K562 (cell line): ENCODE data around the gene BCL2L12. TPM values are rescaled to one million over a fixed set of nuclear protein-coding genes. Genes with fewer than 3 reads are reported as not detected.
A peak's percentile ranks its signal among the peaks of the same experiment; 100 is the strongest.

Experiments used
- ATAC-seq: fragments of 200-7000 bp; cut with Tn5 transposase; 3 replicates; pipeline ENCODE4 v1.9.1; 2020; ENCODE audit warnings: moderate library complexity
- BruUV-seq: library from RNA; stranded (reverse); fragments of 400-500 nt; replicated peaks from 2 replicates; lab custom pipeline; 2021; lab: Mats Ljungman, UMichigan
- CTCF ChIA-PET: fragments of 300-600 bp; formaldehyde crosslinking; extraction: SDS; loops from one replicate; lab custom pipeline; 2021; ENCODE audit warnings: low intra/inter-chr PET ratio; lab: Yijun Ruan, JAX
- POLR2A ChIA-PET: fragments of 300-600, 350-650 bp; sonication (Branson Sonifier 250); formaldehyde crosslinking; extraction: SDS; loops from one replicate; lab custom pipeline; 2021; ENCODE audit warnings: antibody characterized with exemption, inconsistent platforms; lab: Yijun Ruan, JAX
- DNase-seq, 4 experiments: peaks; one replicate each; pipeline versions ENCODE4 v3.0.0 to v3.0.0-alpha.2; 2011 to 2018; ENCODE audit warnings: low spot score in 3 of 4, mixed read lengths in 3 of 4; ENCODE audit errors: extremely low read depth in 1 of 4
- FAIRE-seq: peaks from 2 replicates; lab custom pipeline; 2011; peaks lifted over from hg19 to GRCh38; lab: Jason Lieb, UNC
- H2AFZ ChIP-seq: 2 replicates; pipeline ENCODE4 v1.6.0; 2011; ENCODE audit warnings: low read depth, low read length, control low read depth, inconsistent platforms
- H3K27ac ChIP-seq: fragments of 200-600 bp; 3 replicates; pipeline ENCODE4 v1.8.0; 2011; ENCODE audit warnings: low read depth, mild to moderate bottlenecking, control low read depth, inconsistent platforms, low read length, moderate library complexity, mixed read lengths; ENCODE audit errors: extremely low read depth
- H3K27me3 ChIP-seq, 2 experiments: fragments of 300-600 bp in 1 of 2; 2 replicates in 1 of 2; 3 replicates in 1 of 2; pipeline versions ENCODE4 v1.6.0 to v1.8.0; 2011; ENCODE audit warnings: inconsistent platforms in 2 of 2, low read length in 2 of 2, mild to moderate bottlenecking in 1 of 2, mixed read lengths in 1 of 2, moderate library complexity in 1 of 2; ENCODE audit not compliant: control insufficient read depth in 2 of 2, insufficient read depth in 2 of 2
- H3K36me3 ChIP-seq: fragments of 300-600 bp; 3 replicates; pipeline ENCODE4 v1.8.0; 2011; ENCODE audit warnings: mild to moderate bottlenecking, low read length, inconsistent platforms; ENCODE audit not compliant: control insufficient read depth, insufficient read depth
- H3K4me1 ChIP-seq, 2 experiments: fragments of 200-600 bp in 1 of 2; replicated peaks in 1 of 2; 2 replicates in 1 of 2; 3 replicates in 1 of 2; pipeline versions ENCODE4 v1.5.1 to v1.8.0; 2011; ENCODE audit warnings: inconsistent platforms in 2 of 2, low read length in 2 of 2, mild to moderate bottlenecking in 1 of 2, mixed read lengths in 1 of 2, moderate library complexity in 1 of 2; ENCODE audit not compliant: control insufficient read depth in 2 of 2, insufficient read depth in 2 of 2
- H3K4me2 ChIP-seq: 2 replicates; pipeline ENCODE4 v1.6.1; 2011; ENCODE audit warnings: low read length, control low read depth, inconsistent platforms, mixed read lengths; ENCODE audit not compliant: insufficient read depth
- H3K4me3 ChIP-seq: fragments of 200-600 bp; sonication (generic), shearing (Covaris generic); 2 replicates; pipeline ENCODE4 v1.5.1; 2016; ENCODE audit warnings: control low read depth, inconsistent platforms
- H3K79me2 ChIP-seq: fragments of 200-600 bp; 3 replicates; pipeline ENCODE4 v1.8.0; 2011; ENCODE audit warnings: low read length, inconsistent platforms; ENCODE audit not compliant: control insufficient read depth, insufficient read depth
- H3K9ac ChIP-seq, 2 experiments: 2 replicates each; pipeline versions ENCODE4 v1.6.0 to v1.6.1; 2011; ENCODE audit warnings: low read depth in 2 of 2, low read length in 2 of 2, control low read depth in 1 of 2, inconsistent platforms in 1 of 2, mild to moderate bottlenecking in 1 of 2, mixed read lengths in 1 of 2; ENCODE audit not compliant: insufficient read depth in 1 of 2
- H3K9me1 ChIP-seq: one replicate; pipeline ENCODE4 v1.6.0; 2011; ENCODE audit warnings: inconsistent platforms, mild to moderate bottlenecking, low read length, moderate library complexity; ENCODE audit not compliant: control insufficient read depth, insufficient read depth
- H3K9me3 ChIP-seq: replicated peaks from 2 replicates; pipeline ENCODE4 v1.5.1; 2011; ENCODE audit warnings: low read depth, low read length, inconsistent platforms; ENCODE audit not compliant: control insufficient read depth, insufficient read depth
- H4K20me1 ChIP-seq: replicated peaks from 2 replicates; pipeline ENCODE4 v1.6.1; 2011; ENCODE audit warnings: low read length, inconsistent platforms, mixed read lengths; ENCODE audit not compliant: control insufficient read depth, insufficient read depth
- KLF13 ChIP-seq: fragments of 450-650 bp; IDR thresholded peaks from 2 replicates; pipeline ENCODE4 v1.6.1; 2016; ENCODE audit warnings: missing genetic modification characterization, low read depth, mild to moderate bottlenecking, missing compliant biosample characterization, moderate library complexity, borderline replicate concordance
- WGBS: fragments of 100-300 bp; shearing (Covaris generic); methylation state at CpG from one replicate; pipeline ENCODE4 v1.1.6; 2016; ENCODE audit warnings: low coverage, mixed read lengths; ENCODE audit not compliant: insufficient coverage; ENCODE audit errors: missing lambda C conversion rate; 5-methylcytosine and 5-hydroxymethylcytosine counted together
- in situ Hi-C: fragments of 300-500 bp; cut with MboI; formaldehyde crosslinking; loops from 4 replicates; pipeline ENCODE4 v1.15.0; 2018; ENCODE audit warnings: inconsistent platforms, mixed read lengths
- intact Hi-C: fragments of 100-400 bp; cut with micrococcal nuclease; formaldehyde crosslinking; loops from 2 replicates; pipeline ENCODE4 v1.14.2; 2022
- polyA plus RNA-seq, 8 experiments: library from polyadenylated mRNA; depleted of rRNA in 4 of 8; stranded (reverse) in 5 of 8; unstranded in 3 of 8; fragments of >200 nt; fragmentation: Nextera tagmentation in 2 of 8; fragmentation: Illumina TruSeq in 1 of 8; extraction: Ambion mirVana in 2 of 8; extraction: Trizol in 1 of 8; gene quantifications; 2 replicates each; pipeline versions ENCODE4 v1.2.1 to v1.2.3, GENCODE V29; 2011 to 2014; ENCODE audit warnings: inconsistent platforms in 1 of 8, missing spikeins in 1 of 8
- total RNA-seq, 7 experiments: library from RNA; depleted of rRNA in 6 of 7; stranded (reverse); fragments of >200 nt in 6 of 7; fragmentation: Illumina TruSeq in 2 of 7; extraction: Trizol in 2 of 7; gene quantifications; 2 replicates each; pipeline versions ENCODE4 v1.2.1 to v1.2.3, GENCODE V29; 2011 to 2021; ENCODE audit warnings: low replicate concordance in 1 of 7
- TF ChIP-seq, protein P1 (sequence below): fragments of 450-650 bp; IDR thresholded peaks from 2 replicates; pipeline ENCODE4 v1.6.1; 2018; ENCODE audit not compliant: partially characterized antibody

The BCL2L12 gene
- total and polyA plus RNA-seq, 9 of the 15 experiments (the other 6 are each of a cell fraction or from before 2014, with no cell fraction given), result 7.4 to 263 (median 81.2) TPM

DNA sequence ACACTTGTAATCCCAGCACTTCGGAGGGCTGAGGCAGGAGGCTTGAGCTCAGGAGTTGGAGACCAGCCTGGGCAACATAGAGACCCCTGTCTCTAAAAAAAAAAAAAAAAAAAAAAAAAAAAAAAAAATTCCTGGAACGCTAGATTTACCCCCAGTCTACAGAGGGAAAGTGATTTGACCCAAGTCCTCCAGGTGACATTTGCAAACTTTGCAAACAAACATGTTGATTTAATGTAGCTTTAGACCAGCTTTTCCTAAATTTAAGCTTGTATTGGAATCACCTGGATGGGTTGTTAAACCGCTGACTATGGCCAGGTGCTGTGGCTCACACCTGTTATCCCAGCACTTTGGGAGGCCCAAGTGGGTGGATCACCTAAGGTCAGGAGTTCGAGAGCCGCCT lies 33.6 kb downstream of the BCL2L12 start:
- DNase-seq, result no peak
- BruUV-seq, result no TSS peak
- TF ChIP-seq, protein P1, sequence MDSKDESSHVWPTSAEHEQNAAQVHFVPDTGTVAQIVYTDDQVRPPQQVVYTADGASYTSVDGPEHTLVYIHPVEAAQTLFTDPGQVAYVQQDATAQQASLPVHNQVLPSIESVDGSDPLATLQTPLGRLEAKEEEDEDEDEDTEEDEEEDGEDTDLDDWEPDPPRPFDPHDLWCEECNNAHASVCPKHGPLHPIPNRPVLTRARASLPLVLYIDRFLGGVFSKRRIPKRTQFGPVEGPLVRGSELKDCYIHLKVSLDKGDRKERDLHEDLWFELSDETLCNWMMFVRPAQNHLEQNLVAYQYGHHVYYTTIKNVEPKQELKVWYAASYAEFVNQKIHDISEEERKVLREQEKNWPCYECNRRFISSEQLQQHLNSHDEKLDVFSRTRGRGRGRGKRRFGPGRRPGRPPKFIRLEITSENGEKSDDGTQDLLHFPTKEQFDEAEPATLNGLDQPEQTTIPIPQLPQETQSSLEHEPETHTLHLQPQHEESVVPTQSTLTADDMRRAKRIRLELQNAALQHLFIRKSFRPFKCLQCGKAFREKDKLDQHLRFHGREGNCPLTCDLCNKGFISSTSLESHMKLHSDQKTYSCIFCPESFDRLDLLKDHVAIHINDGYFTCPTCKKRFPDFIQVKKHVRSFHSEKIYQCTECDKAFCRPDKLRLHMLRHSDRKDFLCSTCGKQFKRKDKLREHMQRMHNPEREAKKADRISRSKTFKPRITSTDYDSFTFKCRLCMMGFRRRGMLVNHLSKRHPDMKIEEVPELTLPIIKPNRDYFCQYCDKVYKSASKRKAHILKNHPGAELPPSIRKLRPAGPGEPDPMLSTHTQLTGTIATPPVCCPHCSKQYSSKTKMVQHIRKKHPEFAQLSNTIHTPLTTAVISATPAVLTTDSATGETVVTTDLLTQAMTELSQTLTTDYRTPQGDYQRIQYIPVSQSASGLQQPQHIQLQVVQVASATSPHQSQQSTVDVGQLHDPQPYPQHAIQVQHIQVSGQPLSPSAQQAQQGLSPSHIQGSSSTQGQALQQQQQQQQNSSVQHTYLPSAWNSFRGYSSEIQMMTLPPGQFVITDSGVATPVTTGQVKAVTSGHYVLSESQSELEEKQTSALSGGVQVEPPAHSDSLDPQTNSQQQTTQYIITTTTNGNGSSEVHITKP, result peak; percentile 73
- TF ChIP-seq KLF13 (tag), result no peak
- intact Hi-C loops (no loop called here), in situ Hi-C loops (no loop called here)
- Histone ChIP-seq H3K9me3 (no peaks in the 10 kb centered on the region), H3K27ac (no peak overlapping the region), H3K9me1 (no peaks in the 10 kb centered on the region), H3K4me2 (no peak overlapping the region), H4K20me1 (no peaks in the 10 kb centered on the region), H3K79me2 (no peaks in the 10 kb centered on the region), H3K36me3 (no peaks in the 10 kb centered on the region), H3K4me1 (peaks cover 10 to 13% of the 10 kb centered on the region in 2 experiments; a peak in 4 of 5 replicates), H3K27me3 (no peaks in the 10 kb centered on the region), H3K4me3 (no peak overlapping the region), H3K9ac (no peak overlapping the region), H2AFZ (no peak overlapping the region)
- no peak for FAIRE-seq
- CTCF ChIA-PET, result no interaction called here
- ATAC-seq, result no peak
- 69% methylated on average over 4 of the region's 5 CpGs for WGBS
- POLR2A ChIA-PET, result interaction anchor here (0.6 to 0.7 kb wide), 3 partner anchors 14 to 62 kb away, joined by 3 read pairs; no protein-coding TSS in a partner anchor
